ENCODE results near the gene NFATC2.

DNA sequence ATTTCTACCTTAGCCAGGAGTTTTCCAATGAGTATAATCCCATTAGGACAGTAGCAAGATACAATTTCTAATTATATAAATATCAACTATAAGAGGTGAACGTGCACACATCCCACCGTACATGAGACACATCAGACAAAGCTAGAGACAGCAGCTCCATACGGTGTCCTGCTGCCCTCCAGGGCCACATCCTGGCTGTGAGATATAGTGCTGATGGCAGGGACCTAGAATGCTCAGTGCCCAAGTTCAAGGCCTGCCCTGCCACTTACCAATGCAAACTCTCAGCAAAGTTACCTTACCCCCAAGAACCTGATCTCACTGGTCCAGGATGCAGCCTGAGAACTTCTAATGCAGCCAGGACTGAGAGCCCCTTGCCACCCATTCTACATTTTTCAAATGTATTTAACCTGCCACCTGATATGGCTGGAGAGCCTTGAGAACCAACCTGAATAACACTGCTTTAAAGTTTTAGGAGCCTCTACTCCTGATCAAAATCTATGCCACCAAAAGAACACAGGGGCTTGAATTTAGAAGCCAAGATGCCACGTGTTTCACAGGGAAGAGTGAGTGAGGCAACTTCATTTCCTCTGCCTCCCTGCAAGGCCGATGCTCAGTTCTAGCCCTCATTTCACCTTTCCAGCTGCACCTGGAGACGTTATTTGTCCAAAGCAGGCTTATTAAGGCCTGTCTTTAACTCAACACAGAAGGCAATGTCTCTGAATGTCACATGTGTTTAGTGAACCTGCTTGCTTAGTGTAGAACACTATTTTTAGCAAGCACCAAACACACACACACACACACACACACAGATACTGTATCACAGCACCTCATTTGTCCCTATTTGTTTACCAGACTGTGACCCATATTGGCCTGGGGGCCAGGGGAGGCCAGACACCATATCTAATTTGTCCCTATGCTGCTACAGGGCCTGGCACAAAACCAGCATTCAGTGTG lies 6.1 kb downstream of the NFATC2 start:
- TF ChIP-seq POLR2AphosphoS5 (IDR thresholded peaks at IDR 0.05) (no peak), POLR2A (IDR thresholded peaks at IDR 0.05; ENCODE audit: low read depth) (no peak), EP300 (IDR thresholded peaks at IDR 0.05) (no peak)
- TF ChIP-seq, protein P1, sequence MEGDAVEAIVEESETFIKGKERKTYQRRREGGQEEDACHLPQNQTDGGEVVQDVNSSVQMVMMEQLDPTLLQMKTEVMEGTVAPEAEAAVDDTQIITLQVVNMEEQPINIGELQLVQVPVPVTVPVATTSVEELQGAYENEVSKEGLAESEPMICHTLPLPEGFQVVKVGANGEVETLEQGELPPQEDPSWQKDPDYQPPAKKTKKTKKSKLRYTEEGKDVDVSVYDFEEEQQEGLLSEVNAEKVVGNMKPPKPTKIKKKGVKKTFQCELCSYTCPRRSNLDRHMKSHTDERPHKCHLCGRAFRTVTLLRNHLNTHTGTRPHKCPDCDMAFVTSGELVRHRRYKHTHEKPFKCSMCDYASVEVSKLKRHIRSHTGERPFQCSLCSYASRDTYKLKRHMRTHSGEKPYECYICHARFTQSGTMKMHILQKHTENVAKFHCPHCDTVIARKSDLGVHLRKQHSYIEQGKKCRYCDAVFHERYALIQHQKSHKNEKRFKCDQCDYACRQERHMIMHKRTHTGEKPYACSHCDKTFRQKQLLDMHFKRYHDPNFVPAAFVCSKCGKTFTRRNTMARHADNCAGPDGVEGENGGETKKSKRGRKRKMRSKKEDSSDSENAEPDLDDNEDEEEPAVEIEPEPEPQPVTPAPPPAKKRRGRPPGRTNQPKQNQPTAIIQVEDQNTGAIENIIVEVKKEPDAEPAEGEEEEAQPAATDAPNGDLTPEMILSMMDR (IDR thresholded peaks at IDR 0.05): no peak

Measured in esophagus muscularis mucosa (tissue), 4 donors.